GM19455 (cell line): ENCODE measurements around the gene MTCL1.
"Not testable (repeated sequence)": the region's sequence is repeated elsewhere in the genome, so short reads cannot be mapped to it uniquely, and the experiment has no call there.

Source experiments
- ATAC-seq: cut with Tn5 transposase; IDR thresholded peaks from one replicate; pipeline ENCODE4 v1.9.1; 2021; ENCODE audit not compliant: unreplicated experiment

Gene MTCL1

DNA sequence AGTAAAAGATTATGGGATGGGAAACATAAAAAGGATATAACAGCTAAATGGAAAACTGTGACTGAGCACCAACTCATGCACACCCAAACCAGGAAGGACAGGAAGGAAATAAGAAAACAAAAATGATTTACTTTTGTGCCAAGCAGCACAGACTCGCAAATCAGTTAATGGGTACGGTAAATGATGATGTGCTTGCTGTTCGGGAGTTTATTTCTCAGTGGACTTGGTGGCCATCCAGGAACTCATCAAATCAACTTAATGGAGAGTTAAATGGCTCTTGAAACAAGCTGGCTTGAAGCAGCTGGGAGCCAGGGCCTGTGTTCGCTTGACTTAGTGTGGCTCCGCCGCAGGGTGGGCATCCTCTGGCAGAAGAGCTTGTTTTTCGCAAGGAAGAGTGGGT is 36.2 kb downstream of the MTCL1 start:
- no peak for ATAC-seq

DNA sequence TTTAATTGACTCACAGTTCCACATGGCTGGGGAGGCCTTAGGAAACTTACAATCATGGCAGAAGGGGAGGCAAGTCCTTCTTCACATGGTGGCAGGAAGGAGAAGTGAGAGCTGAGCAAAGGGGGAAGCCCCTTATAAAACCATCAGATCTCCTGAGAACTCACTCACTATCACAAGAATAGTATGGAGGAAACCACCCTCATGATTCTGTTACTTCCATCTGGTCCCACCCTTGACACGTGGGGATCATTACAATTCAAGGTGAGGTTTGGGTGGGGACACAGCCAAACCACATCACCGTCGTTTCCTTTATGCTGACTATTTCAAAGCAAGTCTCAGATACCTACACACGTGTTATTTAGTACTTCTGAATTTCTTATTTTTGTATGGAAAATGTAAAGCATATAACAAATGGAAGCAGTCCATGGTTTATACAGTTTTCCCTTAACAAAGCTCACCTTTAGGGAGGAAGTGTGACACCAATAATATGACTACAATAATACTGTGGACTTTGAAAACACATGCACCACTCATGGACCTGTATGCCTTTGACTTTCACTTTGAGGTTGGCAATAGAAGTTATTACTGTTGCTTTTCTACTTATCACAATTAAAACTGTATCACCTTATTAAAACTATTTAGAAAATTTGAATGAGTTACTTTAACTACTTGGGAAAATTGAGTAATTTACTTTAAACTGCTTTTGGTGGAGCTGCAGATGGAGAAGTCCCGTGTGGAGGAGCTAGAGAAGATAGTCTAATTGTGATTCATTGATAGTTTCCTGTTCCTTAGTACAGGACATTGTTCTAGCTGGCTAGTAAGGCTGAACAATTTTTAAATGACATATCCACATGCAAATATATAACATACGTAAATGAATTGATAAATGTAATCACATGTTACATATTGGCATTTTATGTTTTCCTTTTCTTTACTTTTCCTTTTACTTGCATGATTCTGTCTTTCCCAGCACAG is 37.3 kb downstream of the MTCL1 start:
- ATAC-seq, result no peak

DNA sequence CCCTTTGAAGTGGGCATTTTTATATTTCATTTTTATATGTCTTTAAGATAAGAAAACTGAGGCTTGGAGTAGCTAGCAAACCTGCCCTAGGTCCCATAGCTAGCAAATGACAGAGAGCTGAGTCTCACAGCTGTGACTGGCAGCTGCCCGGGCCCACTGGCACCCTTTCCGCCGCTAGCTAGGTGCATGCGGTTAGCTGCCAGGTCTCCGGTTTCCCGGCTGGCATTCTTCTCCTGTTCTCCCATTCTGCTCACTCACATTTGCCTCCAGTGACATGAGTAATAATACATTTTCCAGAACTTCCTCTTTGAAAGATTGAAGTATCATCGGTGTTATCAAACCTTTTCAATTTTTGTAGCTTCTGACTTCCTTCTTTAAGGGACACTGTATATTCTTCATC is 38.7 kb downstream of the MTCL1 start:
- ATAC-seq, result no peak

DNA sequence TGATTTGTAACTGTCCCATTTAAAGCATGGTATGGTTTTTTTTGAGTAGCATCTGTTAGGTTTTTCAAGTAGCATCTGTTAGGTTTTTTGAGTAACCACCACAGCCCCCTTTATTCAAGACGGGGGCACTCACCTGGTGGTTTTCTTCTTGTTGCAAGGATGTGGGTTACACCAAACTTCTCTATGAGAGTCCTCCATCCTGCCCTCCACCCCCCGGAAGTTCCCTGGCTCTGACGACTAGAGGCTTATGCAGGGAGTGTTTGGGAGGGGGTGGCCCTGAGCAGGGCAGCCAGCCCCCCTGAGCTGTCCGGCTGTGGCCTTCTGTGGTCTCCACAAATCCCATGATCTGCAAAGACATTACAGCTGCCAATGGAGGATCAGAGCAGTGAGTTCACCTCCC is 39.3 kb downstream of the MTCL1 start:
- no peak for ATAC-seq

DNA sequence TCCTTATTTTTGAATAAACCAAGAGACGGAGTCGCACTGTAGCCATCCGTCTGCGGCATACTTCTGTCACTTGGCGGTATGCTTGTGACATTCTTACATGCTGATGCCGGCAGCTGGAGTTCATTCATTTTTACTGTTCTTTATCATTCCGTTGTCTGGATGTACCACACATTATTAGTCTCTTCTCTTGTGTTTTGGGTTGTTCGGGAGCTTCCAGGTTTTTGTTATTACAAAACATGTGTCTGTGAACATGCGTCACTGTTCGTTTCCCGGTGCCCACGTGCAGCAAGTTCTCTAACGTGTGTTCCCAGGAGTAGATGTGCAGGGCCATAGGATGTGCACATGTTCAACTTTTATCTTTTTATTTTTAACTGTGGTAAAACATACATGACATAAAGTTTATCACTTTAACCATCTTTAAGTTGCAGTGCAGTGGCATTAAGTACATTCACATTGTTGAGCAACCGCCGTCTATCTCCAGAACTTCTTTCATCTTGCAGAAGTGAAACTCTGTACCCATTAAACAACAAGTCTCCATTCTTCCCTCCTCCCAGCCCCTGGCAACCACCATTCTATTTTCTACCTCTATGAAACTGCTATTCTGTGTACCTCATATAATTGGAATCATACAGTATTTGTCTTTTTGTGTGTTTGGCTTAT is 40.1 kb downstream of the MTCL1 start:
- no peak for ATAC-seq

DNA sequence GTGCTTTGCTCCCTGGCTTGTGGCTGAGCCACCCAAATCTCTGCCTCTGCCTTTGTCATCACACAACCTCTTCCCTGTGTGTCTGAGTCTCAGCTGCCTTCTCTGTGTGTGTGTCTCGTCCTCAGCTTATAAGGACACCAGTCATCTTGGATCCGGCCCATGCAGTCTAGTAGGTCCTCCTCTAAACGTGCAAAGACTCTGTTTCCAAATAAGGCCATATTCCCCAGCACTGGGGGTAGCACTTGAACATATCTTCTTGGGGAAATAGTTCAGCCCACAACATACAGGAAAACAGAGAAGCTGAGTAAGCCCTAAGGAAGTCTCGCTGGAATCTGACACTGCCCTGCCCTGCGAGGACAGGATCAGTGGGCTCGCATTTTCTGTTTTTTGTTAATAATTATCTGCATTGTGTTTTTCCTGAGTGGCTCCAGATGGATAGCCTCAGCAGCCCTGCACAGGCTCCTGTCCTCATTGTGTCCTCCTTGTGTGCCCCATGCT is 42.1 kb downstream of the MTCL1 start:
- ATAC-seq, result no peak

DNA sequence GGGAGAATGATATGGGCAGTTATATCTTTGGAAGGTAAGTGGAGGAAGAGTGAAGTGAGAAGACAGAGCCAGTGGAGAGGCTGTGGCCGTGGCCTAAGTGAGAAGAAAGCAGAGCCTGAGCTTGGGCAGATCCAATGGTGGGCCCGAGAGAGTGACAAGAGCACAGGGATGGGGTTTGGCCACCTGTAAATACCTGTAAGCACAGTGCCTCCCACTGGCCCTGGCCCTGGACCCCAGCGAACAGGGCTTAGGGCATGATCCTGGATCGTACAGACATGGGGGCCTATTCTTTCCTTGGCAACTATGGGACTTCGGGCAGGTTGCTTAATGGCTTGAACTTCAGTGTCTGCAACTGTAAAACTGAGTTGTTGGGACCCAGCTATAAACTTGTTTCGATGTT is 44.1 kb downstream of the MTCL1 start:
- no peak for ATAC-seq

DNA sequence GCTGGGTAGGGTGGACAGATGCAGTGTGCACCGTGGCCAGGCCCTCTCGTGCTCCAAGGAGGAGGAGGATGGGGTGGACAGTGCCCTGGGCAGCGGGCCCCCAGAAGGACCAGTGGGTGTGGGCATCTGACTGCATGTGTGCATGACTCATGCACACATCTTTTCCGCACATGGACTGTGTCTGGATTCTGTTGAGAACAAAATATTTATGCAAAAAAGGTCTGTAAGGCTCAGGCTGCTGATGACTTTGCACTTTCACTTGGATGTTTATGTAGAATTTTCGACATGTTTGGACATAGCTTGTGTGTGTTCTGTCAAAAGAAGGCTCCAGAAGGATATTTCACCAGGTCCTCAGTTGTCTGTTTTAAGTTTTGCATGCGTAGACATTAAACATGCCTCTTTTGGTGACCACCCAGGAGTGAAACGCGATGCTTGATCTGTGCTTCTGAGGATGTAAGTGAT is 45.6 kb downstream of the MTCL1 start:
- no peak for ATAC-seq

DNA sequence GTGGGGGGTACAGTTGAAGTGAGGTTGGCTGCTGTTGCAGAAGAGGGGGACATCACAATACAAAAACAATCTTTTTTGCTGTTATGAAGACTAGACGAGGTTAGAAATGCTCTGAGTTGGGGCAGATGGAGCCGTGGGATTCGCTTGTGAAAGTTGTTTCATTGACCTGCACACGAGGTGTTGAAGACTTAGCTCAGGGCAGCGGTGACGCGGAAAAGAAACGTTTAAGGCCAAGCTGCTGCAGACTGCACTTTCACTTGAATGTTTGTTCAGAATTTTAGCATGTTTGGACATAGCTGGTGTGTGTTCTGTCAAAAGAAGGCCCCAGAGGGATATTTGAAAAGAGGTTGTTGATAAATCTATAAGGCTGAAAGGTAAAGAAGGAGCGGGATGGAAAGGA is 46.3 kb downstream of the MTCL1 start:
- no peak for ATAC-seq

DNA sequence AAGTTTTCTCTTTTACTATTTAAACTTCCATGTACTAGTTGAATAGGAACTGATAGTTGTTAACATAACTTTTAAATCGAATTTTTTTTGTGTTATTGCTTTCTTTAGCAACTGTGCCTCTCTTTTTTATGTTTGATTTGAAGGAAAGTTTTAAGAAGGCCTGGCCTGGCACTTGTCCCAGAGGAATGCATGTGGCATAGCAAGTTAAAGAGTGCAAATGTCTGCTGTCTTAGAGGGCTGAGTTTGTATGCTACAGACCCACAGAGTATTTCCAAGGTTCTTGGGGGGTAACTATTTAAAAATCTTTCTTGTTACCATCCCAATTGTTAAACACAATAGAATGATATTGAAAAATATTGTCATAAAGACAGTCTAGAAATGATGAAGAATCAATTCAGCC is 47.0 kb downstream of the MTCL1 start:
- ATAC-seq, result no peak

DNA sequence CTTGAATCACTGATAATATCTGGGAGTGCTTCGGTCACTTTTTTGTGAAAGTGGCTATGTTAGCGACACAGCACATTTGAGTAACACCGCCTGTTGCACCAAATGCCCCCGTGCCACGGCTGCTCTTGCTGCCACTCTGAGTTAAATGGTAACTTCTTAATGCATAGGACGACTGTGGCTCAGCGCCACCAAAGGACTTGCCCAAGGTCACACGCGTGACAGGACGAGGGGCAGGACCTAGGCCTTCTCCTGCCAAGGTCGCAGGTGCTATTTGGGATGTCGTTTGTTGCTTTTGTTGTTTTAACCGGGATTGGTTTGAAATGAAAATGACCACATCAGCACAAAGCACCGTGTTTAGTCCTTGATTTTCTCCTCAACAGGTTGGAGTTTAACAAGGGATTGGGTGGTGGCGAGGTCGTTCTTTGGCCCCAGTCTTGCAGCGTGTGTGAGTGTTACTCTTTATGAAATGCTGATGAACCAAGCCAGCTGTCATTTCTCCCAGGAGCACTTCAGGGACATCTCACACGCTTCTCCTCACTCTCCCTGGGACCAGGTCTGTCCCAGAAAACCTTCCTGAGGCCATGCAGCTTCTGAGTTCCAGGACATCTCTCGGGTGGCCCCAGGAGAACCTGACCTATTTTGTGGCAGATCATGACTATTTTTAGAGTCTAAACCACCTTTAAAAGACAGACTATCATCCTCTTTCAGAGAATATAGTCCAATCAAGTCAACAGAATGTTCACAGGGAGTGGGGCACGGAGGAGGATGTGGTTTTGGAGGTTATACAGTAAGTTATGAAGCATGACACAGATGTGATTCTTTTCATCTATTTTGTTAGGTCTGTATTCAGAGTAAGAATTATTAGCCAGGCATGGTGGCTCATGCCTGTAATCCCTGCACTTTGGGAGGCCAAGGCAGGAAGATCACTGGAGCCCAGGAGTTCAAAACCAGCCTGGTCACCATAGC is 49.9 kb downstream of the MTCL1 start:
- ATAC-seq, result no peak

DNA sequence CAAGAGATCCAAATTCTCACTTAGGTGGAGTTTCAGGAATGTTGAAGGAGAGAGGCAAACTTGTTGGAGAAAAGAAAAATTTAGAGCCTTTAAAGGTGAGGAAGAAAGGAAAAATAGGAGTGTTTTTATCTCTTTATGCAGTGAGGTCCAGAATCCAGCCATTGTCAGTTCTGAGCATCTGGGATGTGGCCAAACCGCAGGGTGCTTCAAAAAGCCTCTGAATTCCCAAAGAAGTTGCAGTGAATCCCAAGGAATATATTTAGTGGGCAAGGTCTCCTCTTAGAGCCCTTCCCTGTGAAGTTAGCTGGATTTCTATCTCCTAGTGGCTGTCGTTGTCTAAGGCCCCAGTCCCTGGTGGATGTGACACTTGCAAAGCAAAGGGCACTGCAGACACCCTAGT is 51.2 kb downstream of the MTCL1 start:
- no peak for ATAC-seq

DNA sequence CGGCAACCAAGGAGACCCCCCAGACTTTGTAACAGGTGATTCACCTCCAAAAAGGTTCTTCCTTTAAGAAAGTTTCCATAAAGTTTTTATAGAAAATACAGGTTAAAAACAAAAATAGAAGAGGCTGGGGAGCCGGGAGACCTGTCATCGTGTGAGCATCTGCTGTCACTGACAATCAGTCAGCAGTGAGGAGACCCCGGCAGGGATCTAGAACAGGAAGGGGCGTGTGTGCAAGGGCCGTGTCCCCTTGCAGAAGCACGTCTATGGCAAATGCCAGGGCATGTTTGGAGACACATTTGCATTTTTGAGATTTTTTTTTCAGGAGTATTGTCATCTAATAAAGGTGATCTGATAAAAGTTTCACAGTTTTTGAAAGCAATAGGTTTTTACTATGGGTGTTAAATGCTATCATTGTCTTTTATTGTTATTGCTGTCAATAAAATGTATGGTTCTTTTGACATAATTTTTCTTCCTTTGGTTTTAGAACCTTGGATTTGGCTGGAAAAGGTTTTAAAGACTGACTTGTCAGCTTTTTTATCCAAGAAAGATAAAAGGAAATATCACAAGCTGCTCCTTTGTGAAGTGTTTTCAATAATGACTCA is 52.1 kb downstream of the MTCL1 start:
- no peak for ATAC-seq

DNA sequence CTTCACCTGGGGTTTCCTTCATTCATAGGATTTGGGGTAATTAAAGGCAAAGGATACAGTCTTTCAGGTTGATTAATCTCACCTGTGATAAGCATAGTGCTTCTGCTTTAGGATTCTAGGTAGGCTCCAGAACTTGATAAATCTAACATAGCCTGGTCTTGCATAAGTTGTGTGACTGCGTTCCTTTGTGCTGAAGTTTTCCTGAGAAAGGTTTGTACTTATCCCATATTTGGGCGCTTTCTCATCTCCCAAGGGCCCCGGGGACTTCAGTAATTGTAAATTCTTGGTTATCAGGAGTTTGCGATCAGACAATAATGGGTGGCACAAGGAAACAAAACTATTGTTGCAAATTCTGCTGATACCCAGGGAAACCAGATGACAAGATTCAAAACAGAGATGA is 53.1 kb downstream of the MTCL1 start:
- no peak for ATAC-seq

DNA sequence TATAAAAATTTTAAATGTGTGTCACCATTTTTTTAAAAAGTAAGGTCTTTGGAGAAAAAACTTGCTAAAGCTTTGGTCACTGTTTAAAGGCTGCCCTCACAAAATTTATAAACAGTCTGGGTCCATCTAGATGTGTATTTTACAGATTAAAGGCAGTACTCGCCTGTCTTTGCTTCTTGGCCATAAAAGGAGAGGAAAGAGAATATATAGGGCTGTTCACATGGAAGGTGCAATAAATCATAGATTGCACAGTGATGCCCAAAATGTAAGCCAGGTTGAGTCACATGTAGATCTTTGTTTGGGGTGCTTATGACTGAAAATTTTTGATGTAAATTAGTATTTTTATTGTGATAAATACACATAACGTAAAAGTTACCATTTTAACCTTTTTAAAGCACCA is 55.6 kb downstream of the MTCL1 start:
- ATAC-seq, result no peak

DNA sequence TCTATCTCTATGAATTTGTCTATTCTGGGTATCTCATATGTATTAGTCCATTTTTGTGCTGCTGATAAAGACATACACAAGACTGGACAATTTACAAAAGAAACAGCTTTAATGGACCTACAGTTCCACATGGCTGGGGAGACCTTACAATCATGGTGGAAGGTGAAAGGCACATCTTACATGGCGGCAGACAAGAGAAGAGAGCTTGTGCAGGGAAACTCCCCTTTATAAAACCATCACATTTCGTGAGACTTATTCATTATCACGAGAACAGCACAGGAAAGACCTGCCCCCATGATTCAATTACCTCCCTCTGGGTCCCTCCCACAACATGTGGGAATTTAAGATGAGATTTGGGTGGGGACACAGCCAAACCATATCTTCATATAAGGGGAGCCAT is 56.2 kb downstream of the MTCL1 start:
- ATAC-seq, result not testable (repeated sequence)

DNA sequence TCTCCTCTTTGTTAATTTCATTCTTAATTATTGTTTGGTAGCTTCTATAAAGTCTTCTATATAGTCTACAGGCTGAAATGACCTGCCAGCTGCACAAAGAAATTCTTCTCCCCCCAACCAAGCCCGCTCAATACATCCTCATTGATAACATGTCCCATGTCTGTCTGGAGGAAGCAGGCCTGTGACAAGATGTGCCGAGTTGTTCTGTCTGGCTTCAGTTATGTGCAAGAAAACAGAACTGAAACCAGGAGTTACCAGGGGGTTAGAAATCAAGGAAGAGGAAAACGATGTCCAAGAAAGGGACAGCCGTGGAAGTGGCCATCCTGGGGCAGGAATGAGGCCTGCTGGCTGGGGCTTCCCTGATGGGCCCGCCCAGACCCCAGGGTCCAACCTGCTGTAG is 57.6 kb downstream of the MTCL1 start:
- ATAC-seq, result no peak

DNA sequence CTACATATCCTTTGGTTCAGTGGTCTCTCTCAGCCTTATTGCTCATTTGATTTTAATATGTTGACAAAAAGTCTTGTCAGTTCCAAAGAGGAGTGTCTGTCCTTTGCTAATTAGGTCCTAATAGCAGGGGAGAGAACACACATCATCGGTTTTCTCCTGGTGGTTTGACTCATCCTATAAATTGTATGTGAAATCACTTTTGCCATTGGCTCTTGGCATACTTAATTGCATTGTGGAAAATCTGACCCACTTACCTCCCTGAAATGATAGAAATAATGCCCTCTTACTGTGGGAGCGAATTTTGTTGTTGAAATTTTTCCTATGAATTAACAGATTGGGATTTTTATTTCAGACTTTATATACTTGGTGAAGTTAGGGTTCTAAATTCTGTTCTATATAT is 58.3 kb downstream of the MTCL1 start:
- ATAC-seq, result no peak

DNA sequence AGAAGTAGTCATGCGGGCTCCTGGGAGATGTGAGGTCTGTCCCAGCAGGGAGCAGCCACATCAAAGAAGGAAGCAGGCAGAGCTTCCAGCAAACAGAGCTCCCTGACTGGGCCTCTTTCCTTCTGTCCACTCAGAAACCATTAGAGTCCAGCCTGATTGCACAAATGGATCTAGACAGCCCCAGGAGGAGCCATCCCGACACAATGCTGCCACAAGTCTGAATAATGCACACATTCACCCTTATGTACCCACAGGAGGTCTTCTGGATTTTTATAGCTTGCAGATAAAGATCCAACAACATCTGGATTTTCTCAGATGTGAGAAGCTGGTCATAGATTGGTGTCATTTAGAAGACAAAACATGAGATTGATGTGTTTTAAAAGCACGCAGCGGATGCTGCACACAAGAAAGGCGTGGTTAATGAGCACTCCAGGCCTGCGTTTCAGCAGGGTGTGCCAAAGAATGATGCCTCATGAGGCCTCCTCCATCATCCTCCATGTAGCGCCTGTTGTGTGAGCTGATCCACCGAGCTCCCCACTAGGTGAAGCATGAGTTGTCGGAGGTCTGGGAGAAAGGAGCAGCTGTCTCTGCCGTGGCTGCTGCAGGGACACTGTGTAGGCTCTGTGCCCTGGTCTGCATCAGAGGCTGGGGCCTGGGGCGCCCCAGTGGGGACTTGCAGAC is 60.6 kb downstream of the MTCL1 start:
- ATAC-seq, result no peak
